ENCODE measurements around the gene RHOU. TPM values are rescaled to one million over a fixed set of nuclear protein-coding genes. Genes with fewer than 3 reads are reported as not detected.

RHOU gene
- polyA plus RNA-seq, 1 donor from 2014 or later = 13.0 TPM

GRCh38 chr1:228784181-228784580 is 48.9 kb downstream of the RHOU start:
- H3K79me2 ChIP-seq (replicated peaks; ENCODE audit: insufficient read depth, low read length) = no peaks in the 10 kb centered on the region
- no peaks in the 10 kb centered on the region for H3K9me3 ChIP-seq (ENCODE audit: low read length)
- no peaks in the 10 kb centered on the region for H3K9me2 ChIP-seq (ENCODE audit: insufficient read depth, low read length)
- H3K27me3 ChIP-seq (ENCODE audit: insufficient read depth, low read depth, low read length) = no peaks in the 10 kb centered on the region
- no peak overlapping the region for H2AFZ ChIP-seq (ENCODE audit: low read depth, low read length)
- no peak overlapping the region for H3K27ac ChIP-seq (ENCODE audit: low read length)
- H3K36me3 ChIP-seq (ENCODE audit: insufficient read depth, low read length) = no peaks in the 10 kb centered on the region
- H4K20me1 ChIP-seq (ENCODE audit: insufficient read depth) = no peaks in the 10 kb centered on the region
- no peak for TF ChIP-seq SMC3 (conservative IDR thresholded peaks at IDR 0.05; ENCODE audit: poor library complexity)
- TF ChIP-seq EZH2 (IDR thresholded peaks at IDR 0.05; ENCODE audit: borderline replicate concordance, insufficient read depth, low read length, poor library complexity, severe bottlenecking) = no peak
- H3K4me3 ChIP-seq (ENCODE audit: low read length) = no peak overlapping the region
- no peak overlapping the region for H3K4me2 ChIP-seq (ENCODE audit: low read length)
- H3F3A ChIP-seq (ENCODE audit: insufficient read depth, low read length, poor library complexity, severe bottlenecking) = no peaks in the 10 kb centered on the region
- H3K9ac ChIP-seq (ENCODE audit: low read length) = no peak overlapping the region

DNA sequence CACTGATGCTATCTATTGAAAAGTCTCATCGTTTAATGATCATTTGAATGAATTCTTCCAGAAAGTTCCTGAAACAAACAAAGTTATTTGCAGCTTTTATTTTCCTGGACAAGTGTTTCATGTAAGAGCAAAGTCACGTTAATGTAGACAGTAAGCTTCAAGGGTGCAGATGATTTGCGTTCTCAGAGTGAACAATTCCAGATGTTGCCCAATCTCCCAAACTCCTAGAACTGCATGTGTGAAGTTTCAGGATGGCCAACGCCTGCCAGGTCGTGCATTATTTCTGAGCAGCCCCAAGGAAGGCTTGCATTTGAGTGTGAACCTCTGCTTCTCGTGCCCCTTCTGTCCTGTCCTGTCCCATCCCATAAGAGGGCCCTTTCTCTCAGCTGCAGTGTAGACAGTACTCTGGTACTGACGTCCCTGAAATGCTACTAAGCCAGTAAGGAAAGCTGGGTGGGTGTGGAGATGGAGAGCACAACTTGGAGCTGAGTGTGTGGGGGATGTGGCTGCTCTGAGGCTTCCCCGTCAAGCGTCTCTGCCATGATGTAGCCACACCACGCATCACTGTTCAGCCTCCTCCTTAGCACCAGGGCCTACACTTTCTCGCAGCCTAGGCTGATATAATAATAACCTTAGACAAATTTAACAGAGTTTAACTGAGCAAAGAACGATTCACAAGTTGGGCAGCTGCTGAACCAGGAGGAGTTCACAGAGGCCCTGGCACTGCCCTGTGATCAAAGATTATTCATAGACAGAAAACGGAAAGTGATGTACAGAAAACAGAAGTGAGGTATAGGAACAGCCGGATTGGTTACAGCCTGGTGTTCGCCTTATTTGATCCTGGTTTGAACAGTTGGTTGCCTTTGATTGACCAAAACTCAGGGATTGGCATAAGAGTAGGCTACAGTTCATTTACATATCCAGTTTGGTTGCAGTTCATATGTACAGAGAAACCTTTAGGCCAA is 50.4 kb downstream of the RHOU start:
- Histone ChIP-seq H3K36me3 (ENCODE audit: insufficient read depth, low read length) (no peaks in the 10 kb centered on the region), H2AFZ (ENCODE audit: low read depth, low read length) (no peak overlapping the region), H3K9me2 (ENCODE audit: insufficient read depth, low read length) (no peaks in the 10 kb centered on the region), H3K9me3 (ENCODE audit: low read length) (no peaks in the 10 kb centered on the region), H3K4me2 (ENCODE audit: low read length) (no peak overlapping the region), H3K27ac (ENCODE audit: low read length) (no peak overlapping the region), H3F3A (ENCODE audit: insufficient read depth, low read length, poor library complexity, severe bottlenecking) (no peaks in the 10 kb centered on the region), H4K20me1 (ENCODE audit: insufficient read depth) (no peaks in the 10 kb centered on the region), H3K79me2 (replicated peaks; ENCODE audit: insufficient read depth, low read length) (no peaks in the 10 kb centered on the region), H3K9ac (ENCODE audit: low read length) (no peak overlapping the region), H3K4me3 (ENCODE audit: low read length) (no peak overlapping the region), H3K27me3 (ENCODE audit: insufficient read depth, low read depth, low read length) (no peaks in the 10 kb centered on the region)
- TF ChIP-seq EP300 (conservative IDR thresholded peaks at IDR 0.05; ENCODE audit: poor library complexity, severe bottlenecking) (no peak), MXI1 (conservative IDR thresholded peaks at IDR 0.05; ENCODE audit: poor library complexity, severe bottlenecking) (no peak), POLR2AphosphoS5 (IDR thresholded peaks at IDR 0.05) (no peak), RAD21 (conservative IDR thresholded peaks at IDR 0.05) (no peak), TAF1 (IDR thresholded peaks at IDR 0.05; ENCODE audit: low read depth) (no peak), SMC3 (conservative IDR thresholded peaks at IDR 0.05; ENCODE audit: poor library complexity) (no peak)

DNA sequence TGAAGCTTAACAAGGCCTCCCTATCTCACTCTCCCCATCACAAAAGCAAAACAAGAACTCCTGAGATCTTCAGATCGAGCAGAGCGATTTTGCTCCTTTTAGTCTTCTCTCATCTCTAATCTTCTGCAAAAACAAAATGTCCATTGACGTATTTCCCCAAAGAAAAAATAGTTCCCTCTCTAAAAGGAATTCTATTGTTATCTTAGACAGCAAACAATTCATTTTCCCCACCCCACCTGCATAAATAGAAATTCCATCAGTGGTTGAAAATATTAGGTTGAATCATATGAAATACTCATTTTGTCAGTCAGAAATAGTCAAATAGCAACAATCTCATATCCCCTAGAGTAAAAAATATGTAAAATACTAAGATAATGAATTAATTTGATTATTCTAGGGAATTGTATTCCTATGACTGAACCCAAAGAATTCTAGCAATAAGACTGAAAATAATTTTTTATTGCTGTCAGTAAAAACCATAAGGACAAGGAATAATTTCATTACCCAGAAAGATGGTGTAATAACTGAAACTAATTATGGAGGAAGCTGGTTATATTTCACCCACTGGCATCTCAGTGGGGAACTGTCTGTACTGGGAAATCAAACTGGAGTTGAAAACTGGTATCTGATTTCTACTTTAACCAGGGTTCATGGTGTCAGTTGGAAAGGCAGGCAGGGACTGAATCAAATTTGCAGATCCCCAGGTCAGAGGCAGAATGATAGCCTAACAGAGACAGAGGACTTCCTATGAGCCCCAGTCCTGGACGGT is 51.3 kb downstream of the RHOU start:
- Histone ChIP-seq H2AFZ (ENCODE audit: low read depth, low read length) (no peak overlapping the region), H3K9me3 (ENCODE audit: low read length) (no peaks in the 10 kb centered on the region), H3K9ac (ENCODE audit: low read length) (no peak overlapping the region), H4K20me1 (ENCODE audit: insufficient read depth) (no peaks in the 10 kb centered on the region), H3K79me2 (replicated peaks; ENCODE audit: insufficient read depth, low read length) (no peaks in the 10 kb centered on the region), H3K27me3 (ENCODE audit: insufficient read depth, low read depth, low read length) (no peaks in the 10 kb centered on the region), H3K36me3 (ENCODE audit: insufficient read depth, low read length) (no peaks in the 10 kb centered on the region), H3K4me3 (ENCODE audit: low read length) (no peak overlapping the region), H3K9me2 (ENCODE audit: insufficient read depth, low read length) (no peaks in the 10 kb centered on the region), H3K27ac (ENCODE audit: low read length) (no peak overlapping the region), H3K4me2 (ENCODE audit: low read length) (no peak overlapping the region), H3F3A (ENCODE audit: insufficient read depth, low read length, poor library complexity, severe bottlenecking) (no peaks in the 10 kb centered on the region)
- TF ChIP-seq EP300 (conservative IDR thresholded peaks at IDR 0.05; ENCODE audit: poor library complexity, severe bottlenecking) = no peak
- TF ChIP-seq SMC3 (conservative IDR thresholded peaks at IDR 0.05; ENCODE audit: poor library complexity) = no peak
- no peak for TF ChIP-seq POLR2AphosphoS5 (IDR thresholded peaks at IDR 0.05)
- no peak for TF ChIP-seq EZH2 (IDR thresholded peaks at IDR 0.05; ENCODE audit: borderline replicate concordance, insufficient read depth, low read length, poor library complexity, severe bottlenecking)
- TF ChIP-seq MXI1 (conservative IDR thresholded peaks at IDR 0.05; ENCODE audit: poor library complexity, severe bottlenecking) = no peak
- no peak for TF ChIP-seq RAD21 (conservative IDR thresholded peaks at IDR 0.05)
- no peak for TF ChIP-seq TAF1 (IDR thresholded peaks at IDR 0.05; ENCODE audit: low read depth)
- TF ChIP-seq, protein P1, sequence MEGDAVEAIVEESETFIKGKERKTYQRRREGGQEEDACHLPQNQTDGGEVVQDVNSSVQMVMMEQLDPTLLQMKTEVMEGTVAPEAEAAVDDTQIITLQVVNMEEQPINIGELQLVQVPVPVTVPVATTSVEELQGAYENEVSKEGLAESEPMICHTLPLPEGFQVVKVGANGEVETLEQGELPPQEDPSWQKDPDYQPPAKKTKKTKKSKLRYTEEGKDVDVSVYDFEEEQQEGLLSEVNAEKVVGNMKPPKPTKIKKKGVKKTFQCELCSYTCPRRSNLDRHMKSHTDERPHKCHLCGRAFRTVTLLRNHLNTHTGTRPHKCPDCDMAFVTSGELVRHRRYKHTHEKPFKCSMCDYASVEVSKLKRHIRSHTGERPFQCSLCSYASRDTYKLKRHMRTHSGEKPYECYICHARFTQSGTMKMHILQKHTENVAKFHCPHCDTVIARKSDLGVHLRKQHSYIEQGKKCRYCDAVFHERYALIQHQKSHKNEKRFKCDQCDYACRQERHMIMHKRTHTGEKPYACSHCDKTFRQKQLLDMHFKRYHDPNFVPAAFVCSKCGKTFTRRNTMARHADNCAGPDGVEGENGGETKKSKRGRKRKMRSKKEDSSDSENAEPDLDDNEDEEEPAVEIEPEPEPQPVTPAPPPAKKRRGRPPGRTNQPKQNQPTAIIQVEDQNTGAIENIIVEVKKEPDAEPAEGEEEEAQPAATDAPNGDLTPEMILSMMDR (IDR thresholded peaks at IDR 0.05; ENCODE audit: poor library complexity, severe bottlenecking) = no peak

Measured in neural cell (in vitro differentiated cells).